GM12873 (cell line): ENCODE measurements around the gene QPCTL.

ENCODE experiments used
- CTCF ChIP-seq: IDR thresholded peaks from 2 replicates; pipeline ENCODE4 v1.5.1; 2012; ENCODE audit warnings: low read depth, mild to moderate bottlenecking, moderate library complexity, low read length, control low read depth; ENCODE audit not compliant: insufficient read depth; ENCODE audit errors: missing control alignments

QPCTL gene

DNA sequence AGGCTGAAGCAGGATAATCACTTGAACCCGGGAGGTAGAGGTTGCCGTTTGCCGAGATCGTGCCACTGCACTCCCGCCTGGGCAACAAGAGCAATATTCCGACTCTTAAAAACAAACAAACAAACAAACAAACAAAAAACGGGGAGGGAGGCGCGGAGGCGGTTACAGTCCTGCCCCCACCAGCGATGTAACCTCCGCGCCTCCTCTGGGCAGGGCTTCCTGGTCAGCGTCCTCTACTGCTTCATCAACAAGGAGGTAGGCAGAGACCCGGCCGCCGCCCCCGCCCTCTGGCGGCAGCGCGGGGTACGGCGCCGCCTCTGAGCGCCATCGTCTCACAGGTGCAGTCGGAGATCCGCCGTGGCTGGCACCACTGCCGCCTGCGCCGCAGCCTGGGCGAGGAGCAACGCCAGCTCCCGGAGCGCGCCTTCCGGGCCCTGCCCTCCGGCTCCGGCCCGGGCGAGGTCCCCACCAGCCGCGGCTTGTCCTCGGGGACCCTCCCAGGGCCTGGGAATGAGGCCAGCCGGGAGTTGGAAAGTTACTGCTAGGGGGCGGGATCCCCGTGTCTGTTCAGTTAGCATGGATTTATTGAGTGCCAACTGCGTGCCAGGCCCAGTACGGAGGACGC lies 11.0 kb upstream of the QPCTL start:
- peak; percentile 93 for TF ChIP-seq CTCF

DNA sequence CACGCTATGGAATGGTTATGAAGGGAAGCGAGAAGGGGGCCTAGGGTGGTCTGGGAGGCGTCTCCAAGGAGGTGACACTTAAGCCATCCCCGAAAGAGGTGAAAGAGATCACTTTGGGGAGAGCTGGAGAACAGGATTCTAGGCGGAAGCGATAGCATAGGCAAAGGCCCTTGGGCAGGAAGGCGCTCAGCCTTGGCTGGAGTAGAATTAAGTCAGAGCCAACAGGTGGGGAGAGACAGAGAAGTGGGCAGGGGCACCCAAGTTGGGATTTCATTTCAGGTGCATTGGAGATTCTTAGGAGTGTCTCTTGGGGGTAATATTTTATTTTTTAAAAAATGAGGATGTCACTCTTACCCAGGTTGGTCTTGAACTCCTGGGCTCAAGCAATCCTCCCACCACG lies 10.3 kb upstream of the QPCTL start:
- TF ChIP-seq CTCF, result no peak

DNA sequence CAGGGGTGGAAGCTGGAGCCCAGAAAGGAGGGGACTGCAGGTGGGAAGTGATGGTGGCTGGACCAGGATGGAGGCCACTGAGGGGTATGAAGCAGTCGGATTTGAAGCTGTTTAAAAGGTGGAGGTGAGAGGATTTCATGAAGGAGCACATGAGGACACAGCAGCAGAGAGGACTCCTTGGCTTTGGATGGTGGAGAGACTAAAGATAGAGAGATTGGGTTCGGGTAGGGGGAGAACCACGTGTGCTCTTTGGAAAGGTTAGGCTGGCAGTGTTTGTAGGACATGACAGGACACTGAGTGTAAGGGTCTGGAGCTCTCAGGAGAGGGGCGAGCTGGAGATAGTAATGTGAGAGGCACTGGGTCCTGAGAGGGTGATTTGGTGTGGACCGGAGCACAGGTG lies 9.6 kb upstream of the QPCTL start:
- TF ChIP-seq CTCF, result no peak

DNA sequence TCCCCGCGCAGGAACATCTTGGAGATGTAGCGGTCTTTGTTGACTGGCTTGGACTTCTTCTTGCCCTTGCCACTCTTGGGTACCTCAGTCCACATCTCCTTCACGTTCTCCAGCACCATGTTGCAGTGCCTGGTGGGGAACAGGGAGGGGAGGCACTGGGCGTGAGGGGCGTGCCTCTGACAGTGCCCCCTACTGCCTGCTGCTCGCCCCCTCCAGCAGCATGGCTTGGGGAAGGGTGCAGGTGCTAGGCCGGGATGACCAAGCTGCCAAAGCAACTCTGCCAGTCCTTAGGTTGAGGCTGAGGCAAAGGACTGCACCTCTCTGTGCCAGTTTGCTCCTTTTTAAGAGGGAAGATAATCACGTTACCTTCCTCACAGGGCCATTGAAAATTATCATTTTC lies 4.9 kb upstream of the QPCTL start:
- peak; percentile 4 for TF ChIP-seq CTCF

DNA sequence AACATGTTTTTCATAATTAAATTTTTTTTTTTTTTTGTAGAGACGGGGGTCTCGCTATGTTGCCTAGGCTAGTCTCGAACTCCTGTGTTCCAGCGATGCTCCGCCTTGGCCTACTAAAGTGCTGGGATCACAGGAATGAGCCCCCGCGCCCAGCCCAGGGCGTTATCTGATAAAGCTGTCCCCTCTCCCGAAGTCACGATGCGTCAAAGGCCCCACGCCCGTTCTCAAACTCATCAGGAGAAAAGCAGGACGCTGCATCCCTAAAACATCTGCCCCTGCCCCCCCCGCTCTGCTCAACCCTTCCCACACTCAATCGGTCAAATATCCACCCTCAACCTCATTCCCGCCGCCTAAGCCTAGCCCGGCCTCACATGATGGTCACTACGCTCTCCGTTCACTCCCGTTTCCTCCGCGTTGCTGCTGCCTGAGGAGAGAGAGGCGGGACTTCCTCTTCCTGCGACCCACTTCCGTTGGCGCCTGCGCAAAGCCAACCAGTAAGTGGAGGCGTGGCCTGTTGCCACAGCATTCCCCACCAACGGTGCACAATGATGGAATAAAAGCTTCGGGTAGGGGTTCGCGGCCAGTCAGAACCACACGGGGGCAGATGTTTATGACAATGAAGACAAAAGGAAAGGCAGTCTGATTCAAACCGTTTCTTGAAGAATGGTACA lies 815 bp upstream of the QPCTL start, which contains the start of gene SNRPD2:
TSS of gene SNRPD2 (minus strand) at position 438 of the 671 bp plus-strand sequence. CDS start at position 373, 65 bp downstream.
- TF ChIP-seq CTCF, result no peak

DNA sequence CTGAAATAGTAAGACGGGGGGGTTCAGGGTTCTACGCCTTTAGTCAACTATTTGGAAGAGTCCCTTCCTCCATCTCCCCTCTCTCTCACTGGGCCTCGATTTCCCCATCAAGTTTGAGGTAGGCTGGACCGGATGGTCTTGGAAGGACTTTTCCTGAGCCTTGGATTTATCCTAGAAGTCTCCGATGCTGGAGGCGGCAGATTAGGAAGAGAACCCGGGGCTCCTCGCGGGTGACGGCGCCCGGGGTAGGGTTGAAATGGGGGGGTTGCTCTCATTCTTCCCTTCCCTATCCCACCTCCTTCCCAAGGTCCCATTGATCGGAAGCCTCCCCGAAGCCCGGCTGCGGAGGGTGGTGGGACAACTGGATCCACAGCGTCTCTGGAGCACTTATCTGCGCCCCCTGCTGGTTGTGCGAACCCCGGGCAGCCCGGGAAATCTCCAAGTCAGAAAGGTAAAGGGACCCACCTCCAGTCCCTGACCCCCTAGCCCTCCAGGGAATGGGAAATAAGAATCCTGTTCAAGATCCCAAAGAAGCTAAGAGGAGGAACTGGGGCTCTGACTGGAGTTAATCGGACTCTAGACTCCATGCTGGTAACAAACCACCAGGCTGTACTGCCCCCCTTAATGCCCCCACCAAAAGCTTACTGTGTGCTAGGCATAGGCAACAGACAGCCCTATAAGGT lies 781 bp downstream of the QPCTL start:
- TF ChIP-seq CTCF, result peak; percentile 91

- no peak for TF ChIP-seq CTCF
Observed at GRCh38 chr19:45701676-45702075, 9.2 kb downstream of the QPCTL start.
